Endothelial cell of umbilical vein (primary cell): ENCODE measurements around the gene CPVL. TPM values are rescaled to one million over a fixed set of nuclear protein-coding genes. Genes with fewer than 3 reads are reported as not detected.
A peak's percentile ranks its signal among the peaks of the same experiment; 100 is the strongest.

ENCODE experiments used
- BruUV-seq: library from RNA; stranded (reverse); fragments of 400-500 nt; replicated peaks from 2 replicates; lab custom pipeline; 2021; lab: Mats Ljungman, UMichigan
- CTCF ChIA-PET: fragments of 300-600, 350-600 bp; sonication (Branson Sonifier 250); formaldehyde crosslinking; loops from one replicate; lab custom pipeline; 2021; ENCODE audit warnings: antibody characterized with exemption, inconsistent platforms; lab: Charles Lee
- POLR2A ChIA-PET: fragments of 300-600, 350-600 bp; sonication (Branson Sonifier 250); formaldehyde crosslinking; loops from one replicate; lab custom pipeline; 2021; ENCODE audit warnings: antibody characterized with exemption, inconsistent platforms; lab: Charles Lee
- DNase-seq: peaks from one replicate; pipeline ENCODE4 v3.0.0-alpha.2; 2011; ENCODE audit warnings: low read depth, low spot score
- FAIRE-seq: peaks from 2 replicates; lab custom pipeline; 2011; peaks lifted over from hg19 to GRCh38; lab: Jason Lieb, UNC
- H2AFZ ChIP-seq: 2 replicates; pipeline ENCODE4 v1.6.0; 2012; ENCODE audit warnings: low read depth, low read length, control low read depth, inconsistent platforms
- H3K27ac ChIP-seq: 2 replicates; pipeline ENCODE4 v1.5.1; 2011; ENCODE audit warnings: low read depth, mild to moderate bottlenecking, control low read depth, low read length, moderate library complexity; ENCODE audit not compliant: insufficient read depth
- H3K27me3 ChIP-seq, 2 experiments: 2 replicates each; pipeline versions ENCODE4 v1.6.0 to v1.6.1; 2011; ENCODE audit warnings: low read length in 2 of 2, mixed read lengths in 1 of 2; ENCODE audit not compliant: control insufficient read depth in 2 of 2, insufficient read depth in 2 of 2
- H3K36me3 ChIP-seq, 2 experiments: 2 replicates in 1 of 2; 3 replicates in 1 of 2; pipeline ENCODE4 v1.5.1; 2011; ENCODE audit warnings: low read length in 2 of 2, mild to moderate bottlenecking in 1 of 2, moderate library complexity in 1 of 2; ENCODE audit not compliant: control insufficient read depth in 2 of 2, insufficient read depth in 2 of 2; ENCODE audit errors: extremely low read depth in 1 of 2
- H3K4me1 ChIP-seq: 3 replicates; pipeline ENCODE4 v1.5.1; 2011; ENCODE audit warnings: mild to moderate bottlenecking, low read length; ENCODE audit not compliant: control insufficient read depth, insufficient read depth; ENCODE audit errors: extremely low read depth
- H3K4me2 ChIP-seq: 2 replicates; pipeline ENCODE4 v1.6.1; 2011; ENCODE audit warnings: low read length, control low read depth, mixed read lengths; ENCODE audit not compliant: insufficient read depth
- H3K4me3 ChIP-seq, 3 experiments: fragments of 200-600 bp in 1 of 3; sonication (generic), shearing (Covaris generic) in 1 of 3; replicated peaks in 1 of 3; 2 replicates each; pipeline ENCODE4 v1.5.1; 2011 to 2016; ENCODE audit warnings: control low read depth in 3 of 3, low read length in 3 of 3, mild to moderate bottlenecking in 2 of 3, inconsistent platforms in 1 of 3, low read depth in 1 of 3, moderate library complexity in 1 of 3; ENCODE audit not compliant: insufficient read depth in 1 of 3
- H3K79me2 ChIP-seq: 2 replicates; pipeline ENCODE4 v1.6.0; 2012; ENCODE audit warnings: low read length, inconsistent platforms; ENCODE audit not compliant: control insufficient read depth, insufficient read depth
- H3K9ac ChIP-seq: replicated peaks from 2 replicates; pipeline ENCODE3; 2011; ENCODE audit warnings: low read length, control low read depth; ENCODE audit not compliant: insufficient read depth; ENCODE audit errors: extremely low read depth
- H3K9me1 ChIP-seq: replicated peaks from 3 replicates; pipeline ENCODE4 v1.6.0; 2011; ENCODE audit warnings: mild to moderate bottlenecking, low read length; ENCODE audit not compliant: control insufficient read depth, insufficient read depth; ENCODE audit errors: extremely low read depth
- H3K9me3 ChIP-seq: replicated peaks from 2 replicates; pipeline ENCODE4 v1.5.1; 2012; ENCODE audit warnings: low read length, inconsistent platforms; ENCODE audit not compliant: control insufficient read depth, insufficient read depth
- H4K20me1 ChIP-seq: replicated peaks from 2 replicates; pipeline ENCODE3; 2011; ENCODE audit warnings: mild to moderate bottlenecking, low read length; ENCODE audit not compliant: control insufficient read depth, insufficient read depth; ENCODE audit errors: extremely low read depth
- EZH2 ChIP-seq: IDR thresholded peaks from 2 replicates; pipeline ENCODE4 v1.6.1; 2012; ENCODE audit warnings: borderline replicate concordance, low read depth, mild to moderate bottlenecking, moderate library complexity, low read length, inconsistent platforms; ENCODE audit not compliant: severe bottlenecking
- MAX ChIP-seq: IDR thresholded peaks from 2 replicates; pipeline ENCODE4 v1.6.1; 2011; ENCODE audit not compliant: insufficient read depth, insufficient read length
- POLR2A ChIP-seq: IDR thresholded peaks from 2 replicates; pipeline ENCODE4 v1.6.1; 2012; ENCODE audit warnings: low read depth, mild to moderate bottlenecking, control low read depth, low read length
- POLR2AphosphoS5 ChIP-seq: IDR thresholded peaks from 2 replicates; pipeline ENCODE4 v1.6.1; 2012; ENCODE audit warnings: low read depth, mild to moderate bottlenecking, control low read depth, low read length, moderate library complexity; ENCODE audit not compliant: insufficient read depth
- dilution Hi-C: fragments of 300-500 bp; cut with MboI; formaldehyde crosslinking; loops from one replicate; pipeline ENCODE4 v1.15.0; 2019; ENCODE audit warnings: low sequenced_read_pairs; ENCODE audit not compliant: extremely low pct_ligation_motif_present
- intact Hi-C: fragments of 100-400 bp; cut with micrococcal nuclease; formaldehyde crosslinking; loops from one replicate; pipeline ENCODE4 v1.10.0; 2022
- polyA plus RNA-seq, 4 experiments: library from polyadenylated mRNA; depleted of rRNA in 3 of 4; stranded (reverse) in 3 of 4; unstranded in 1 of 4; fragments of >200 nt; gene quantifications; 2 replicates each; pipeline versions ENCODE4 v1.2.1 to v1.2.3, GENCODE V29; 2011 to 2012; ENCODE audit warnings: missing spikeins in 1 of 4
- total RNA-seq: library from RNA; stranded (reverse); gene quantifications from 2 replicates; pipeline ENCODE4 v1.2.3, GENCODE V29; 2021

Gene CPVL
- total and polyA plus RNA-seq, 2 donors (not counting 3 experiments of a cell fraction or from before 2014, with no cell fraction given) = 0.14 TPM; not detected in 1

GRCh38 chr7:28958235-28958979 lies 187.9 kb downstream of the CPVL start, which contains the start of gene TRIL:
TSS of gene TRIL (minus strand) at chr7:28958330. CDS start at chr7:28958046, 284 bp downstream.
- peak; percentile 48 for DNase-seq
- peak within 1 kb of the TSS; percentile 26 for H3K4me2 ChIP-seq
- BruUV-seq = no TSS peak
- H3K27ac ChIP-seq = no peak within 1 kb of the TSS
- H2AFZ ChIP-seq = peak within 1 kb of the TSS; percentile 60
- TF ChIP-seq POLR2AphosphoS5 (no peak), EZH2 (peak; percentile 30), MAX (no peak)
- H3K79me2 ChIP-seq = no peaks in the 10 kb centered on the region
- no peaks in the 10 kb centered on the region for H4K20me1 ChIP-seq
- H3K9me1 ChIP-seq = no peaks in the 10 kb centered on the region
- peak within 1 kb of the TSS in 2 of 3 experiments; percentile 12 to 13 for H3K4me3 ChIP-seq
- no peaks in the 10 kb centered on the region for H3K36me3 ChIP-seq
- H3K4me1 ChIP-seq = peaks cover 11% of the 10 kb centered on the region
- H3K27me3 ChIP-seq = peaks cover 18 to 29% of the 10 kb centered on the region in 2 experiments
- intact Hi-C loops = no loop called here
- H3K9ac ChIP-seq = no peak within 1 kb of the TSS
- dilution Hi-C loops = no loop called here
- H3K9me3 ChIP-seq = no peaks in the 10 kb centered on the region
- peak; percentile 18 for FAIRE-seq
- POLR2A ChIA-PET = no interaction called here
- CTCF ChIA-PET = interaction anchor here (0.6 to 16.1 kb wide), 8 partner anchors 9 to 450 kb away, joined by 3 to 518 read pairs (median 28); no protein-coding TSS in a partner anchor

- intact Hi-C loops (no loop called here), dilution Hi-C loops (no loop called here)
- no peaks in the 10 kb centered on the region for H3K36me3 ChIP-seq
- H4K20me1 ChIP-seq = no peaks in the 10 kb centered on the region
- no peaks in the 10 kb centered on the region for H3K9me3 ChIP-seq
- POLR2A ChIA-PET = no interaction called here
- peaks cover 18 to 26% of the 10 kb centered on the region in 2 experiments for H3K27me3 ChIP-seq
- TF ChIP-seq POLR2A (no peak), EZH2 (peak; percentile 86)
- FAIRE-seq (peak; percentile 64), DNase-seq (peak; percentile 36)
- no peak overlapping the region for H3K9ac ChIP-seq
- H3K4me3 ChIP-seq = peak overlapping the region in 1 of 3 experiments; percentile 13
- H2AFZ ChIP-seq = peak overlapping the region; percentile 60
- H3K9me1 ChIP-seq = no peaks in the 10 kb centered on the region
- no TSS peak for BruUV-seq
- CTCF ChIA-PET = interaction anchor here (0.9 to 16.1 kb wide), 20 partner anchors 8 to 388 kb away, joined by 3 to 518 read pairs (median 13); no protein-coding TSS in a partner anchor
- no peak overlapping the region for H3K27ac ChIP-seq
- H3K4me1 ChIP-seq = peaks cover 11% of the 10 kb centered on the region
- H3K79me2 ChIP-seq = no peaks in the 10 kb centered on the region
- peak overlapping the region; percentile 26 for H3K4me2 ChIP-seq
Measured at GRCh38 chr7:28957751-28958234, 188.5 kb downstream of the CPVL start.
